HepG2 (cell line): ENCODE results near the gene PAX7. TPM values are rescaled to one million over a fixed set of nuclear protein-coding genes. Genes with fewer than 3 reads are reported as not detected.
"Not testable (repeated sequence)": the region's sequence is repeated elsewhere in the genome, so short reads cannot be mapped to it uniquely, and the experiment has no call there.

Experiments
- ATAC-seq: fragments of 200-7000 bp; cut with Tn5 transposase; 3 replicates; pipeline ENCODE4 v1.9.1; 2020; ENCODE audit warnings: mild to moderate bottlenecking, moderate library complexity
- BruUV-seq: library from RNA; stranded (reverse); fragments of 400-500 nt; replicated peaks from 2 replicates; lab custom pipeline; 2021; lab: Mats Ljungman, UMichigan
- CTCF ChIA-PET: fragments of 300-600 bp; formaldehyde crosslinking; extraction: SDS; loops from one replicate; lab custom pipeline; 2021; ENCODE audit warnings: low total read pairs, inconsistent platforms, low intra/inter-chr PET ratio; lab: Yijun Ruan, JAX
- POLR2A ChIA-PET: fragments of 350-600 bp; sonication (Branson Sonifier 250); formaldehyde crosslinking; loops from one replicate; lab custom pipeline; 2020; ENCODE audit warnings: antibody characterized with exemption, inconsistent platforms; lab: Yijun Ruan, JAX
- DNase-seq: peaks from one replicate; pipeline ENCODE4 v3.0.0-alpha.2; 2015; ENCODE audit warnings: low spot score
- FAIRE-seq: peaks from 3 replicates; lab custom pipeline; 2011; peaks lifted over from hg19 to GRCh38; lab: Jason Lieb, UNC
- H2AFZ ChIP-seq: one replicate; pipeline ENCODE4 v1.6.1; 2011; ENCODE audit warnings: low read length, inconsistent platforms
- H3K27ac ChIP-seq: fragments of 300-600 bp; 3 replicates; pipeline ENCODE4 v1.8.0; 2011; ENCODE audit warnings: mixed run types, mild to moderate bottlenecking, mixed read lengths, low read length, inconsistent platforms; ENCODE audit not compliant: insufficient read depth; ENCODE audit errors: extremely low read length
- H3K27me3 ChIP-seq, 2 experiments: fragments of 200-600 bp in 1 of 2; 2 replicates in 1 of 2; 3 replicates in 1 of 2; pipeline versions ENCODE4 v1.6.0 to v1.8.0; 2011; ENCODE audit warnings: low read length in 2 of 2, mild to moderate bottlenecking in 2 of 2, moderate library complexity in 2 of 2, inconsistent platforms in 1 of 2; ENCODE audit not compliant: insufficient read depth in 2 of 2, control insufficient read depth in 1 of 2
- H3K36me3 ChIP-seq, 2 experiments: fragments of 200-600 bp in 1 of 2; replicated peaks in 1 of 2; 2 replicates in 1 of 2; 3 replicates in 1 of 2; pipeline versions ENCODE4 v1.5.1 to v1.8.0; 2011; ENCODE audit warnings: low read length in 2 of 2, inconsistent platforms in 1 of 2; ENCODE audit not compliant: insufficient read depth in 2 of 2, control insufficient read depth in 1 of 2
- H3K4me1 ChIP-seq: 2 replicates; pipeline ENCODE4 v1.5.1; 2012; ENCODE audit warnings: low read length, inconsistent platforms; ENCODE audit not compliant: insufficient read depth
- H3K4me2 ChIP-seq: 2 replicates; pipeline ENCODE4 v1.6.0; 2011; ENCODE audit warnings: low read depth, low read length, inconsistent platforms
- H3K4me3 ChIP-seq, 3 experiments: fragments of 200-600 bp in 1 of 3; sonication (generic), shearing (Covaris generic) in 1 of 3; replicated peaks in 1 of 3; 2 replicates each; pipeline ENCODE4 v1.5.1; 2011 to 2016; ENCODE audit warnings: low read length in 3 of 3, inconsistent platforms in 2 of 3, low read depth in 2 of 3, mild to moderate bottlenecking in 2 of 3, control low read depth in 1 of 3, mixed read lengths in 1 of 3; ENCODE audit not compliant: insufficient read depth in 1 of 3
- H3K79me2 ChIP-seq: one replicate; pipeline ENCODE4 v1.6.1; 2011; ENCODE audit warnings: low read length, inconsistent platforms; ENCODE audit not compliant: insufficient read depth
- H3K9ac ChIP-seq: 2 replicates; pipeline ENCODE4 v1.6.0; 2011; ENCODE audit warnings: mild to moderate bottlenecking, low read depth, low read length, inconsistent platforms; ENCODE audit not compliant: insufficient read depth
- H3K9me3 ChIP-seq: 2 replicates; pipeline ENCODE4 v1.5.1; 2012; ENCODE audit warnings: mild to moderate bottlenecking, low read length
- H4K20me1 ChIP-seq: 2 replicates; pipeline ENCODE4 v1.6.0; 2011; ENCODE audit warnings: inconsistent platforms, mild to moderate bottlenecking, low read length, moderate library complexity; ENCODE audit not compliant: insufficient read depth
- KLF11 ChIP-seq: IDR thresholded peaks from 2 replicates; pipeline ENCODE4 v1.6.1; 2016; ENCODE audit warnings: missing compliant biosample characterization
- KLF13 ChIP-seq: sonication (generic); formaldehyde crosslinking; IDR thresholded peaks from 2 replicates; pipeline ENCODE4 v1.4.0; 2020; ENCODE audit warnings: mild to moderate bottlenecking, missing genetic modification reagents
- MED8 ChIP-seq: sonication (generic); formaldehyde crosslinking; IDR thresholded peaks from 2 replicates; pipeline ENCODE4 v1.8.1; 2023; ENCODE audit warnings: mild to moderate bottlenecking, missing genetic modification reagents; ENCODE audit not compliant: insufficient replicate concordance
- RNF2 ChIP-seq: fragments of 450-650 bp; conservative IDR thresholded peaks from 2 replicates; pipeline ENCODE4 v1.6.1; 2016; ENCODE audit warnings: low read depth
- SIN3B ChIP-seq: fragments of 150-350 bp; IDR thresholded peaks from 2 replicates; pipeline ENCODE4 v1.6.1; 2014; ENCODE audit warnings: low read length
- SOX5 ChIP-seq: IDR thresholded peaks from 2 replicates; pipeline ENCODE4 v1.6.1; 2016; ENCODE audit warnings: borderline replicate concordance
- SRY ChIP-seq: sonication (generic); formaldehyde crosslinking; IDR thresholded peaks from 2 replicates; pipeline ENCODE4 v1.8.0; 2022; ENCODE audit warnings: mild to moderate bottlenecking, missing genetic modification reagents
- ZBTB20 ChIP-seq: sonication (generic); formaldehyde crosslinking; IDR thresholded peaks from 2 replicates; pipeline ENCODE4 v1.8.1; 2023; ENCODE audit warnings: missing genetic modification reagents, low read depth, mild to moderate bottlenecking, borderline replicate concordance
- ZBTB37 ChIP-seq: sonication (generic); formaldehyde crosslinking; IDR thresholded peaks from 2 replicates; pipeline ENCODE4 v1.4.0; 2020; ENCODE audit warnings: mild to moderate bottlenecking, missing genetic modification reagents
- ZFP62 ChIP-seq: sonication (generic); formaldehyde crosslinking; IDR thresholded peaks from 2 replicates; pipeline ENCODE4 v1.4.0; 2020; ENCODE audit warnings: missing genetic modification reagents
- ZNF24 ChIP-seq: fragments of 450-650 bp; IDR thresholded peaks from 2 replicates; pipeline ENCODE4 v1.6.1; 2017; ENCODE audit warnings: antibody characterized with exemption, mild to moderate bottlenecking
- ZNF7 ChIP-seq: IDR thresholded peaks from 2 replicates; pipeline ENCODE4 v1.6.1; 2016; ENCODE audit warnings: missing biosample characterization, missing genetic modification reagents
- WGBS: methylation state at CpG from one replicate; pipeline ENCODE4 v1.1.6; 2017; ENCODE audit warnings: low lambda C conversion rate; 5-methylcytosine and 5-hydroxymethylcytosine counted together
- in situ Hi-C: cut with HindIII; loops from 2 replicates; pipeline ENCODE4 v1.10.0; 2017; ENCODE audit warnings: low pct_unique_long_range_greater_than_20kb; ENCODE audit not compliant: extremely low pct_ligation_motif_present
- intact Hi-C: fragments of 100-400 bp; cut with micrococcal nuclease; formaldehyde crosslinking; loops from one replicate; pipeline ENCODE4 v1.10.0; 2022; ENCODE audit not compliant: unreplicated experiment
- polyA plus RNA-seq, 8 experiments: library from polyadenylated mRNA; depleted of rRNA in 3 of 8; stranded (reverse) in 7 of 8; unstranded in 1 of 8; fragments of >200 nt; fragmentation: Illumina TruSeq in 4 of 8; extraction: Trizol in 4 of 8; gene quantifications; 2 replicates each; pipeline versions ENCODE4 v1.2.1 to v1.2.3, GENCODE V29; 2011 to 2016; ENCODE audit warnings: low read depth in 4 of 8, missing spikeins in 1 of 8, mixed read lengths in 1 of 8; ENCODE audit not compliant: insufficient read depth in 1 of 8
- total RNA-seq, 5 experiments: library from RNA; depleted of rRNA; stranded (reverse); fragments of >200 nt; fragmentation: Illumina TruSeq; extraction: Trizol; gene quantifications; 2 replicates each; pipeline ENCODE4 v1.2.3, GENCODE V29; 2016; ENCODE audit warnings: low read depth in 1 of 5

The PAX7 gene
- total and polyA plus RNA-seq, 2 of the 13 experiments (the other 11 are each of a cell fraction or from before 2014, with no cell fraction given) = not detected

GRCh38 chr1:18743233-18743632 lies 112.6 kb downstream of the PAX7 start:
- WGBS = 11% methylated on average over 4 of the region's 7 CpGs
- Histone ChIP-seq H3K9me3 (no peaks in the 10 kb centered on the region), H4K20me1 (no peaks in the 10 kb centered on the region), H3K27me3 (peaks cover 0 to 5% of the 10 kb centered on the region in 2 experiments; a peak in 2 of 5 replicates), H3K4me1 (no peaks in the 10 kb centered on the region), H3K36me3 (no peaks in the 10 kb centered on the region), H3K27ac (no peak overlapping the region), H3K4me2 (no peak overlapping the region), H3K79me2 (no peaks in the 10 kb centered on the region), H3K4me3 (no peak overlapping the region), H3K9ac (no peak overlapping the region), H2AFZ (no peak overlapping the region)
- POLR2A ChIA-PET = no interaction called here
- in situ Hi-C loops = no loop called here
- no peak for TF ChIP-seq ZNF24
- no peak for TF ChIP-seq KLF11 (CRISPR knock-in tag)
- no peak for TF ChIP-seq SIN3B
- no peak for TF ChIP-seq MED8 (CRISPR knock-in tag)
- no peak for TF ChIP-seq ZFP62 (CRISPR knock-in tag)
- no peak for TF ChIP-seq ZBTB37
- no peak for TF ChIP-seq KLF13 (CRISPR knock-in tag)
- TF ChIP-seq SRY (CRISPR knock-in tag) = no peak
- no peak for TF ChIP-seq ZNF7
- no peak for TF ChIP-seq RNF2
- no peak for TF ChIP-seq SOX5 (CRISPR knock-in tag)
- no peak for TF ChIP-seq ZBTB20 (CRISPR knock-in tag)
- BruUV-seq = no TSS peak
- CTCF ChIA-PET = no interaction called here
- FAIRE-seq (no peak), DNase-seq (no peak), ATAC-seq (no peak)
- intact Hi-C loops = no loop called here

GRCh38 chr1:18744381-18744780 lies 113.7 kb downstream of the PAX7 start:
- not testable (repeated sequence) for BruUV-seq

More at GRCh38 chr1:18744381-18744780, 113.7 kb downstream of the PAX7 start:
- intact Hi-C loops, H3K27ac ChIP-seq, H3K79me2 ChIP-seq, POLR2A ChIA-PET, CTCF ChIA-PET, H3K9me3 ChIP-seq, H3K9ac ChIP-seq, H3K4me3 ChIP-seq, ATAC-seq, H3K27me3 ChIP-seq, H4K20me1 ChIP-seq, H3K36me3 ChIP-seq, in situ Hi-C loops, DNase-seq, H3K4me1 ChIP-seq, FAIRE-seq, H2AFZ ChIP-seq, H3K4me2 ChIP-seq: not testable (repeated sequence)
- WGBS = 0% methylated on average over 1 of the region's 1 CpG
